NT2/D1 (cell line): ENCODE measurements around the gene SYT1.

Source experiments
- SUZ12 ChIP-seq: IDR thresholded peaks from 2 replicates; pipeline ENCODE4 v1.6.1; 2011; ENCODE audit not compliant: insufficient read length, insufficient read depth; ENCODE audit errors: extremely low read depth
- YY1 ChIP-seq: IDR thresholded peaks from 2 replicates; pipeline ENCODE4 v1.6.1; 2011; ENCODE audit not compliant: insufficient read length, insufficient read depth

DNA sequence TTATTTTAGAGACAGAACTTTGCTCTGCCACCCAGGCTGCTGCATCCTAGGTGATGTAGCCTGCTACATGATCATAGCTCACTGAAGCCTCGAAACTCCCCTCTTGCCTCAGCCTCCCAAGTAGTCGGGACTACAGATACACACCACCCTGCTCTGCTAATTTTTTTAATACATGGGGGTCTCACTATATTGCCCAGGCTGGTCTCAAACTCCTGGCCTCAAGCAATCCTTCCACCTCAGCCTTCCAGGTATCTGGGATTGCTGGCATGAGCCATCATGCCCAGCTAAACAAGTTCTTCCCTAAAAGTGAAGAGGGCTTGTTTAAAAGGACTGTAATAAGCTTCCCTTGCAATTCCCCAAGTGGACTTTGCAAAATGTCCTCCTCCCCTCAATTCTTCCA lies 515.8 kb downstream of the SYT1 start:
- TF ChIP-seq SUZ12 (no peak), YY1 (no peak)
